CD8-positive, alpha-beta memory T cell (primary cell): ENCODE results near the gene LPAR5. TPM values are rescaled to one million over a fixed set of nuclear protein-coding genes. Genes with fewer than 3 reads are reported as not detected.

Experiments
- CTCF ChIA-PET: fragments of 350-600 bp; sonication (Branson Sonifier 250); formaldehyde crosslinking; loops from one replicate; lab custom pipeline; 2021; ENCODE audit warnings: antibody characterized with exemption; lab: Charles Lee
- POLR2A ChIA-PET: fragments of 350-600 bp; sonication (Branson Sonifier 250); formaldehyde crosslinking; loops from one replicate; lab custom pipeline; 2021; ENCODE audit warnings: antibody characterized with exemption; lab: Charles Lee
- DNase-seq, 5 donors: peaks; one replicate each; pipeline versions ENCODE4 v3.0.0 to v3.0.0-alpha.2; 2020 to 2022; ENCODE audit warnings: mixed read lengths in 1 of 5
- H3K27ac ChIP-seq: one replicate; pipeline ENCODE4 v1.7.0; 2013; ENCODE audit warnings: low read depth, mild to moderate bottlenecking, low read length, moderate library complexity
- H3K27me3 ChIP-seq: 2 replicates; pipeline ENCODE4 v1.7.0; 2013; ENCODE audit warnings: low read length, mild to moderate bottlenecking; ENCODE audit not compliant: insufficient read depth, poor library complexity, severe bottlenecking
- H3K36me3 ChIP-seq: 2 replicates; pipeline ENCODE4 v1.7.0; 2013; ENCODE audit warnings: mild to moderate bottlenecking, low read length, moderate library complexity; ENCODE audit not compliant: insufficient read depth
- H3K4me1 ChIP-seq: 2 replicates; pipeline ENCODE4 v1.7.0; 2013; ENCODE audit warnings: mild to moderate bottlenecking, low read length, moderate library complexity; ENCODE audit not compliant: insufficient read depth
- H3K4me3 ChIP-seq: 2 replicates; pipeline ENCODE4 v1.7.0; 2013; ENCODE audit warnings: mild to moderate bottlenecking, low read length
- H3K9me3 ChIP-seq: 2 replicates; pipeline ENCODE4 v1.7.0; 2013; ENCODE audit warnings: mild to moderate bottlenecking, low read length
- H3K27ac Mint-ChIP-seq, 8 donors: one replicate each; pipeline ENCODE4 v1.8.0; 2020 to 2021; ENCODE audit warnings: mixed read lengths in 8 of 8, mild to moderate bottlenecking in 6 of 8, inconsistent platforms in 3 of 8, moderate library complexity in 3 of 8
- H3K27me3 Mint-ChIP-seq, 2 donors: one replicate each; pipeline ENCODE4 v1.8.0; 2020 to 2021; ENCODE audit warnings: mixed read lengths in 2 of 2, mild to moderate bottlenecking in 1 of 2, moderate library complexity in 1 of 2
- H3K36me3 Mint-ChIP-seq, 3 donors: one replicate each; pipeline ENCODE4 v1.8.0; 2020 to 2021; ENCODE audit warnings: mixed read lengths in 3 of 3, inconsistent platforms in 1 of 3, mild to moderate bottlenecking in 1 of 3
- H3K4me1 Mint-ChIP-seq, 3 donors: one replicate each; pipeline ENCODE4 v1.8.0; 2020 to 2021; ENCODE audit warnings: mixed read lengths in 3 of 3, inconsistent platforms in 1 of 3, mild to moderate bottlenecking in 1 of 3
- H3K4me3 Mint-ChIP-seq, 7 donors: one replicate each; pipeline ENCODE4 v1.8.0; 2020 to 2021; ENCODE audit warnings: mixed read lengths in 7 of 7, mild to moderate bottlenecking in 6 of 7, moderate library complexity in 4 of 7, inconsistent platforms in 2 of 7
- H3K9me3 Mint-ChIP-seq, 5 donors: one replicate each; pipeline ENCODE4 v1.8.0; 2020 to 2022; ENCODE audit warnings: mixed read lengths in 5 of 5, mild to moderate bottlenecking in 3 of 5, moderate library complexity in 2 of 5, inconsistent platforms in 1 of 5
- polyA plus RNA-seq: library from polyadenylated mRNA; unstranded; fragments of 300-500 nt; fragmentation: Illumina TruSeq; gene quantifications from one replicate; pipeline ENCODE4 v1.2.3, GENCODE V29; 2021
- total RNA-seq, 2 experiments: library from RNA; stranded (reverse); gene quantifications; one replicate each; pipeline ENCODE4 v1.2.3, GENCODE V29; 2021

Gene LPAR5
- total and polyA plus RNA-seq, 3 experiments from 2014 or later: 10.6 to 26.5 (median 11.4) TPM

GRCh38 chr12:6570264-6570887, 65.4 kb downstream of the LPAR5 start:
- no peak overlapping the region for H3K27ac ChIP-seq
- Mint-ChIP-seq H3K27me3 (peaks cover 0 to 2% of the 10 kb centered on the region in 2 donors), H3K36me3 (peaks cover 0 to 71% (median 25%) of the 10 kb centered on the region in 3 donors), H3K27ac (peak overlapping the region; percentile 34 to 100 (median 80)), H3K4me1 (peaks cover 41 to 49% (median 42%) of the 10 kb centered on the region in 3 donors), H3K9me3 (no peaks in the 10 kb centered on the region), H3K4me3 (peak overlapping the region in 5 of 7 donors; percentile 67 to 100 (median 98))
- ChIA-PET CTCF (interaction anchor here (0.7 to 2.2 kb wide), 12 partner anchors 10 to 236 kb away, joined by 3 to 17 read pairs (median 3); no protein-coding TSS in a partner anchor), POLR2A (no interaction called here)
- no peaks in the 10 kb centered on the region for H3K9me3 ChIP-seq
- no peaks in the 10 kb centered on the region for H3K27me3 ChIP-seq
- peak in 3 of 5 donors; percentile 15 to 57 (median 20) for DNase-seq
- H3K4me3 ChIP-seq: no peak overlapping the region
- peaks cover 36% of the 10 kb centered on the region for H3K36me3 ChIP-seq
- H3K4me1 ChIP-seq: peaks cover 16% of the 10 kb centered on the region

- no peak for DNase-seq
- Mint-ChIP-seq H3K9me3 (no peaks in the 10 kb centered on the region), H3K4me1 (peaks cover 42 to 49% (median 44%) of the 10 kb centered on the region in 3 donors), H3K4me3 (peak overlapping the region; percentile 49 to 100 (median 98)), H3K27ac (peak overlapping the region; percentile 70 to 100 (median 80)), H3K27me3 (peaks cover 0 to 2% of the 10 kb centered on the region in 2 donors), H3K36me3 (peaks cover 0 to 70% (median 25%) of the 10 kb centered on the region in 3 donors)
- Histone ChIP-seq H3K9me3 (no peaks in the 10 kb centered on the region), H3K4me3 (no peak overlapping the region), H3K4me1 (peaks cover 16% of the 10 kb centered on the region), H3K36me3 (peaks cover 34% of the 10 kb centered on the region), H3K27me3 (no peaks in the 10 kb centered on the region), H3K27ac (no peak overlapping the region)
- POLR2A ChIA-PET: no interaction called here
- CTCF ChIA-PET: interaction anchor here (1.0 to 2.2 kb wide), 9 partner anchors 10 to 235 kb away, joined by 3 to 17 read pairs (median 3); no protein-coding TSS in a partner anchor
Measured at GRCh38 chr12:6569786-6570185, 66.0 kb downstream of the LPAR5 start.

- Mint-ChIP-seq H3K9me3 (no peaks in the 10 kb centered on the region), H3K4me3 (peak overlapping the region; percentile 49 to 100 (median 98)), H3K27ac (peak overlapping the region; percentile 29 to 100 (median 74)), H3K36me3 (peaks cover 0 to 70% (median 25%) of the 10 kb centered on the region in 3 donors), H3K4me1 (peaks cover 42 to 52% (median 47%) of the 10 kb centered on the region in 3 donors), H3K27me3 (peaks cover 0 to 2% of the 10 kb centered on the region in 2 donors)
- no peaks in the 10 kb centered on the region for H3K9me3 ChIP-seq
- H3K4me1 ChIP-seq: peaks cover 16% of the 10 kb centered on the region
- peaks cover 33% of the 10 kb centered on the region for H3K36me3 ChIP-seq
- no peaks in the 10 kb centered on the region for H3K27me3 ChIP-seq
- CTCF ChIA-PET: no interaction called here
- DNase-seq: no peak
- POLR2A ChIA-PET: no interaction called here
- H3K4me3 ChIP-seq: no peak overlapping the region
- H3K27ac ChIP-seq: no peak overlapping the region
Measured at GRCh38 chr12:6569312-6569711, 66.4 kb downstream of the LPAR5 start.

Other genes starting within 250 kb of the LPAR5 start
- gene CD27, start 191.0 kb downstream of the LPAR5 start, total RNA-seq: 100 to 1,000 TPM; 110 to 111 TPM
- gene CD27, start 191.0 kb downstream of the LPAR5 start, polyA plus RNA-seq: 470 TPM
- gene TAPBPL, start 183.9 kb downstream of the LPAR5 start, total RNA-seq: 10 to 100 TPM; 29.1 to 32.0 TPM
- 131 TPM for gene TAPBPL, start 183.9 kb downstream of the LPAR5 start, polyA plus RNA-seq
- 10 to 100 TPM; 26.7 to 29.6 TPM for gene VAMP1, start 165.3 kb downstream of the LPAR5 start, total RNA-seq
- gene VAMP1, start 165.3 kb downstream of the LPAR5 start, polyA plus RNA-seq: 10.0 TPM
- 100 to 1,000 TPM; 317 to 327 TPM for gene MRPL51, start 142.7 kb downstream of the LPAR5 start, total RNA-seq
- gene MRPL51, start 142.7 kb downstream of the LPAR5 start, polyA plus RNA-seq: 222 TPM
- gene NCAPD2, start 141.9 kb downstream of the LPAR5 start, total RNA-seq: 10 to 100 TPM; 96.5 to 97.5 TPM
- gene NCAPD2, start 141.9 kb downstream of the LPAR5 start, polyA plus RNA-seq: 29.8 TPM
- gene GAPDH, start 101.4 kb downstream of the LPAR5 start, total RNA-seq: 1,000 to 10,000 TPM; 7,182 to 7,238 TPM
- 1,770 TPM for gene GAPDH, start 101.4 kb downstream of the LPAR5 start, polyA plus RNA-seq
- gene IFFO1, start 79.9 kb downstream of the LPAR5 start, total RNA-seq: 10 to 100 TPM; 14.2 to 15.1 TPM
- gene IFFO1, start 79.9 kb downstream of the LPAR5 start, polyA plus RNA-seq: 12.2 TPM
- gene NOP2, start 67.7 kb downstream of the LPAR5 start, total RNA-seq: 100 to 1,000 TPM; 170 to 172 TPM
- 34.0 TPM for gene NOP2, start 67.7 kb downstream of the LPAR5 start, polyA plus RNA-seq
- gene CHD4, start 28.6 kb downstream of the LPAR5 start, total RNA-seq: 100 to 1,000 TPM; 287 to 293 TPM
- 58.1 TPM for gene CHD4, start 28.6 kb downstream of the LPAR5 start, polyA plus RNA-seq
- gene ACRBP, start 11.5 kb upstream of the LPAR5 start, total RNA-seq: 1 to 10 TPM; 1.8 to 2.0 TPM
- not detected for gene ACRBP, start 11.5 kb upstream of the LPAR5 start, polyA plus RNA-seq
- 10 to 100 TPM; 17.4 to 18.5 TPM for gene ING4, start 27.2 kb upstream of the LPAR5 start, total RNA-seq
- 80.3 TPM for gene ING4, start 27.2 kb upstream of the LPAR5 start, polyA plus RNA-seq
- 10 to 100 TPM; 58.1 to 63.3 TPM for gene ZNF384, start 53.4 kb upstream of the LPAR5 start, total RNA-seq
- gene ZNF384, start 53.4 kb upstream of the LPAR5 start, polyA plus RNA-seq: 37.2 TPM
- gene PIANP, start 64.9 kb upstream of the LPAR5 start, total RNA-seq: under 1 TPM; 0.49 to 0.79 TPM
- 0.77 TPM for gene PIANP, start 64.9 kb upstream of the LPAR5 start, polyA plus RNA-seq
- gene COPS7A, start 88.1 kb upstream of the LPAR5 start, total RNA-seq: 10 to 100 TPM; 48.8 to 49.7 TPM
- gene COPS7A, start 88.1 kb upstream of the LPAR5 start, polyA plus RNA-seq: 46.2 TPM
- gene MLF2, start 117.2 kb upstream of the LPAR5 start, total RNA-seq: 100 to 1,000 TPM; 141 to 146 TPM
- gene MLF2, start 117.2 kb upstream of the LPAR5 start, polyA plus RNA-seq: 141 TPM
- 10 to 100 TPM; 75.3 to 87.2 TPM for gene PTMS, start 130.4 kb upstream of the LPAR5 start, total RNA-seq
- gene PTMS, start 130.4 kb upstream of the LPAR5 start, polyA plus RNA-seq: 10.9 TPM
- gene LAG3, start 136.6 kb upstream of the LPAR5 start, total RNA-seq: 100 to 1,000 TPM; 236 to 245 TPM
- 37.3 TPM for gene LAG3, start 136.6 kb upstream of the LPAR5 start, polyA plus RNA-seq
- 1 to 10 TPM; 1.2 to 1.8 TPM for gene CD4, start 153.6 kb upstream of the LPAR5 start, total RNA-seq
- 0.30 TPM for gene CD4, start 153.6 kb upstream of the LPAR5 start, polyA plus RNA-seq
- under 1 TPM in 1 of 2 experiments, not detected in 1; 0.11 TPM for gene GPR162, start 185.9 kb upstream of the LPAR5 start, total RNA-seq
- not detected for gene GPR162, start 185.9 kb upstream of the LPAR5 start, polyA plus RNA-seq
- 1 to 10 TPM; 2.4 to 2.5 TPM for gene P3H3, start 192.4 kb upstream of the LPAR5 start, total RNA-seq
- 2.9 TPM for gene P3H3, start 192.4 kb upstream of the LPAR5 start, polyA plus RNA-seq
- under 1 TPM; 0.48 to 0.78 TPM for gene GNB3, start 205.0 kb upstream of the LPAR5 start, total RNA-seq
- not detected for gene GNB3, start 205.0 kb upstream of the LPAR5 start, polyA plus RNA-seq
- gene CDCA3, start 215.3 kb upstream of the LPAR5 start, total RNA-seq: 10 to 100 TPM; 35.9 to 37.6 TPM
- 0.68 TPM for gene CDCA3, start 215.3 kb upstream of the LPAR5 start, polyA plus RNA-seq
- gene USP5, start 216.2 kb upstream of the LPAR5 start, total RNA-seq: 100 to 1,000 TPM; 154 TPM
- 49.7 TPM for gene USP5, start 216.2 kb upstream of the LPAR5 start, polyA plus RNA-seq
- gene TPI1, start 231.6 kb upstream of the LPAR5 start, total RNA-seq: 1,000 to 10,000 TPM; 1,331 to 1,374 TPM
- 613 TPM for gene TPI1, start 231.6 kb upstream of the LPAR5 start, polyA plus RNA-seq
- 1 to 10 TPM; 7.7 to 8.1 TPM for gene SPSB2, start 237.3 kb upstream of the LPAR5 start, total RNA-seq
- 11.4 TPM for gene SPSB2, start 237.3 kb upstream of the LPAR5 start, polyA plus RNA-seq